KOPT-K1 (cell line): ENCODE results near the gene ROPN1L.

ENCODE experiments used
- H3K27ac ChIP-seq: fragments of 200-600 bp; sonication (generic); 2 replicates; pipeline ENCODE4 v1.5.1; 2016; ENCODE audit warnings: antibody characterized with exemption, mild to moderate bottlenecking, low read depth, low read length; ENCODE audit not compliant: poor library complexity, severe bottlenecking
- H3K36me3 ChIP-seq: fragments of 200-600 bp; sonication (generic); 2 replicates; pipeline ENCODE4 v1.5.1; 2017; ENCODE audit warnings: antibody characterized with exemption, mild to moderate bottlenecking, low read length, moderate library complexity; ENCODE audit not compliant: insufficient read depth
- H3K9me3 ChIP-seq: fragments of 200-600 bp; sonication (generic); 2 replicates; pipeline ENCODE4 v1.5.1; 2017; ENCODE audit warnings: antibody characterized with exemption, low read length, mild to moderate bottlenecking; ENCODE audit not compliant: insufficient read depth, poor library complexity, severe bottlenecking

The ROPN1L gene

DNA sequence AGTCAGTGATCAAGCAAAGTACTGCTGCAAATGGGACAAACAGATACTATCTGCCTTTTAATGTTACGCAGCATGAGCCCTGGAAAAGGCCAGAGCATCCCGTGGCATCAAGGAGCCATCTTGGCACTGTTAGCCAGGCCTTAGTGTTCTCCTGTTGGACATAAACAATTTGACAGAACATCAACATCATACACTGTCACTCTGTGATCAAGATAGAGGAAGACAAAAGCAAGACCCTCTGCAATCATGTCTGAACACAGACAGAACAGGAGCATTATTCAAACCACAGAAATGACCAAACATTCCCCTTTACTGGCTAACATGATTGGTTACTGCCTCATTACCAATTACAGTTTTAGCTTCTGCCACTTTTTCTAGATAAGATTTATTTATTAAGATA lies 21.2 kb upstream of the ROPN1L start:
- Histone ChIP-seq H3K27ac (no peak overlapping the region), H3K36me3 (peaks cover 99% of the 10 kb centered on the region), H3K9me3 (no peaks in the 10 kb centered on the region)

DNA sequence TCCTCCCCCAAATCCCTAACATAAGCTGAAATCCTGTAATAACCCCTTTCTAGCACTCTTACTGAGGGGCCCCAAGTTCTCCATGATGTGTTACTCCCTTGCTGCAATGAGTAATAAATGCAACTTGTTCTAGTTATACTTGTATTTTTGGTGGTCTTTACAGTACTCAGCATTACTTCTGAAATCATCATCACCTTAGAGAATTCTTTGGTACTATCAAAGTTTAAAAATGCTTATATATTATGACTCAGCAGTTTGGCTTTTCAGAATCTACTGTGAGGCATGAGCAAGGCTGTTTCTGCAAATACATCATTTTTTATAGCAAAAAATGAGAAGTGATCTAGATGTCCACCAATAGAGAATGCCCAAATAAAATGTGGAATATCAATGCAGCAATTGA lies 20.7 kb upstream of the ROPN1L start:
- no peaks in the 10 kb centered on the region for H3K9me3 ChIP-seq
- H3K27ac ChIP-seq = peak overlapping the region; percentile 48
- peaks cover 99% of the 10 kb centered on the region for H3K36me3 ChIP-seq

DNA sequence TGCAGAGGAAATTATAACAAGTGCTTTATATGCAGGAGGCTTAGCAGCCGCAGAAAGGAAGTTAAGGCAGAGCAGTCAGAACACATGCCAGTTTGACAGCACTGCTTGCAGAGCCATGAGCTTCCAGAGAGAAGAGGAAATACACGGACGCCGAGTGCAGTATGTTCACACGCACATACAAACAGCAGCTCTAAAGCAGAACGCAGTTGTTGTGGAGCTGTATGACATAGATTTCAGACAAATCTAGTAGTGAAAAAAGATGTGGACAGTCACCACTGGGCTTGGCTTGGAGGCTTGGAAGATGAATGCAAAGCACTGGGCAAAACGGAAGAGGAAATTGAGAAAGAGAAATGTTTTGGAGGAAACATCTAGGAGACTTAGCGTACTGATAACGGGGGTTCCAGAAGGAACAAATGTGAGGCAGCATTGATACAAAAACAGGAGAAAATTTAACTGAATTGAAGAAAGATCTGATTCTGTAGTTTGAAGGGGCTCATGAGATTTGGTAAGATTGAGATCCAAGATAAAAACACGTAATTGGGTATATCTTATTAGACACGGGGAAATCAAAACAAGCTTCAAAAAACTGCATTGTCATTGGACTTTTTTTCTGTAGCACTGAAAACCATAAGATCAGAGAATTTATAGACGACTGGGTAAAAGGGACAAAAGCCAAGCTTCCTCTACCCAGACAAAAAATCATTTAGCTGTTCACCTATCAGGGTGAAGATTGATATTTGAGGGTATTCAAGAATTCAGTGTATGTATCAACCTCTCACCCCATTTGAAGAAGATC lies 19.6 kb upstream of the ROPN1L start:
- H3K36me3 ChIP-seq = peaks cover 100% of the 10 kb centered on the region
- H3K27ac ChIP-seq = peak overlapping the region; percentile 48

DNA sequence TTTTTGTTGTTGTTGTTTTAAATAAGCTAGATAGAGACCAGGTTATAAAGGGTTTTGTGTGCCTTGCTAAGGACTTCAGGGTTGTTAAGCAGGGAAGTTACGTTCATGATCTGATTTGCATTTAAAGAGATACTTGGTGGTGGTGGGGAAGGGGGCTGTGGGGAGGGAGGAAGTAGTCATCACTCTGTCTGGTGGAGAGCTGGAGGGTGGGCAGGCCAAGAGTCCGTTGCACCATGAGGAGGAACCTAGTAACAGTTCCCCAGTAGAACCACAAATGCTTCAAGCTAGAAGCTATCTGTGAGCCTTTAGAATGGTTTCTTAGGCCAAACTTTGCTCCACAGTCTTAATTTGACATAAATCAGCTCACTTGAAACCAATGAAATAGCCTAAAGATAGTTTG lies 18.7 kb upstream of the ROPN1L start:
- Histone ChIP-seq H3K36me3 (peaks cover 100% of the 10 kb centered on the region), H3K27ac (peak overlapping the region; percentile 48), H3K9me3 (no peaks in the 10 kb centered on the region)

More for the DNA sequence above, 19.6 kb upstream of the ROPN1L start:
- H3K9me3 ChIP-seq = no peaks in the 10 kb centered on the region

DNA sequence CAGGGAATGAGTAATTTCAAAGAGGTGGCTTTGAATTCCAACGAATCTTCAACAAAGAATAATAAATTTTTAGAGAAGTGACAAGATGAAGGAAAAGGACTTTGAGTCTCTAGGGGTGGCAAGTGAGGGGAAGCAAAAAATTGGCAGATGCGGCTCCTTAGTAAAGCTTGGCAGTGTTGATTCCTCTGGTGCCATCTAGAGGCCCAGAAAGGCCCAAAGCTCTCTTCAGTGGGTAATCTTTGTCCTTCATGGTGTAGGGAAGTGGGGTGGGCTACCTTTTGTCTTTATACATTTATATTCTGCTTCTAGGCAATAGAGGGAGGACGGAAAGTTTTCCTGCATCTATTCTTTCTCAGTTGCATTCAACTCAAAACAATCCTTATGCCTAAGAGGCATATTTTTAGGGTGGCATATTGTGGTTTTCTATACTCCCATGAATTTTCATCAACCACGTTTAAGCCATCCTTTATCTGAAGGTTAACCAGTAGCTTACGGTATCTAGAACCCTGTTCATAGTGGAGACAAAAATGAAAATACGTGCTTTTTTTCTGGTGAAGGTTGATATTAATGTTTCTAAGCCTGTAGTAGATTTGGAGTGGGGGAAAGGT lies 17.5 kb upstream of the ROPN1L start:
- Histone ChIP-seq H3K36me3 (peaks cover 100% of the 10 kb centered on the region), H3K27ac (no peak overlapping the region), H3K9me3 (no peaks in the 10 kb centered on the region)

DNA sequence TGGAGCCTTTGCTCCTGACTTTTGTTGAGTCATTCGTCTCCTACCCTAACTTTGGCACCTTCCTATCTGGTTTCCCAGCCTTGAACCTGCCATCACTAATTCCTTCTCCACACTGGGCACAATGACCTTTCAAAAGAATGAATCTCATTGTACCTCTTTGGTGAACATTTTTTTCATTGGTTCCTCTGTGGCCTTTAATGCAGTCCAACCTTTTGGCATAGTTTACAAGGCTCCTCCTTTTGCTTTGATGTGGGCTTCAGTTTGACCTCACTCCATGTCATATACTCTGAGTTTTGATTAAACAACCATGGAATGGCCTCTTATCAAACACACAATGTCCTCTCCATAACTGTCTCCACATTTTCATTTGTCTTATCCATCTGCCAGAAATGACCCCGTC lies 14.5 kb upstream of the ROPN1L start:
- Histone ChIP-seq H3K36me3 (peaks cover 100% of the 10 kb centered on the region), H3K9me3 (no peaks in the 10 kb centered on the region), H3K27ac (no peak overlapping the region)

DNA sequence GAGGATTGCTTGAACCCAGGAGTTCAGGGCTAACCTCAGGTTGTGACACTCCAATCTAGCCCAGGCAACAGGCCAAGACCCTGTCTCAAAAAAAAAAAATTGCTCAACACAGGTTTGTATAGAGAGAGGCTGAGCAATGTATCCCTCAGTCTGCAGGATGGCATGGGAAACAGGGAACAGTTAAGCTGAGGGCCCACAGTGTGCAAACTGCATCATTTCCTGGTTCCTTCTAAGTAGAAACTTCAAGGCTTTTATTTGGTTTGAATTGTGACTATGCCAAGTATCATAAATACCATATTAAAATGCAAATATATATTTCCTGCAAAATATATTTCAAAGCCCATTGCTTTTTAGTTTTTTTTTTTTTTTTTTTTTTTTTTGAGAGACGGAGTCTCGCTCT lies 13.7 kb upstream of the ROPN1L start:
- H3K36me3 ChIP-seq = peaks cover 100% of the 10 kb centered on the region
- H3K27ac ChIP-seq = no peak overlapping the region
- H3K9me3 ChIP-seq = no peaks in the 10 kb centered on the region

DNA sequence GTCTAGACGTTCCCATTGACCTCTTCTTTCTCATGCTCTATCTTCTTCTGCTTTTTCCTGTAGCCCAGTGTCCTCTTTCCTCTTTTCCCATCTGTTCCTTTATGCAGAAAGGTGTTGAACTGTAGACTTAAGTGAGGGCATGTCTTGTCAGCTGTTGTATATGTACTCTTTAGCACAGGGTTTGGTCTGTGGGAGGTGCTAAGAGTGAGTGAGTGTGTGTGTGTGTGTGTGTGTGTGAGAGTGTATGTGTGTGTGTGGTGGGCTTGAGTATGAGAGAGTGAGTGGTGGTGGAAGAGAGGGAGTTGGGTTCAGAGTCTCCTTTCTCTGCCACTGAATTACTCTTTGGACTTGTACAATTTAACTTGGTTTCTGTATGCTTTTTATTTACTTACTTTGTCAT lies 10.3 kb upstream of the ROPN1L start:
- no peaks in the 10 kb centered on the region for H3K9me3 ChIP-seq
- peaks cover 96% of the 10 kb centered on the region for H3K36me3 ChIP-seq
- H3K27ac ChIP-seq = no peak overlapping the region

DNA sequence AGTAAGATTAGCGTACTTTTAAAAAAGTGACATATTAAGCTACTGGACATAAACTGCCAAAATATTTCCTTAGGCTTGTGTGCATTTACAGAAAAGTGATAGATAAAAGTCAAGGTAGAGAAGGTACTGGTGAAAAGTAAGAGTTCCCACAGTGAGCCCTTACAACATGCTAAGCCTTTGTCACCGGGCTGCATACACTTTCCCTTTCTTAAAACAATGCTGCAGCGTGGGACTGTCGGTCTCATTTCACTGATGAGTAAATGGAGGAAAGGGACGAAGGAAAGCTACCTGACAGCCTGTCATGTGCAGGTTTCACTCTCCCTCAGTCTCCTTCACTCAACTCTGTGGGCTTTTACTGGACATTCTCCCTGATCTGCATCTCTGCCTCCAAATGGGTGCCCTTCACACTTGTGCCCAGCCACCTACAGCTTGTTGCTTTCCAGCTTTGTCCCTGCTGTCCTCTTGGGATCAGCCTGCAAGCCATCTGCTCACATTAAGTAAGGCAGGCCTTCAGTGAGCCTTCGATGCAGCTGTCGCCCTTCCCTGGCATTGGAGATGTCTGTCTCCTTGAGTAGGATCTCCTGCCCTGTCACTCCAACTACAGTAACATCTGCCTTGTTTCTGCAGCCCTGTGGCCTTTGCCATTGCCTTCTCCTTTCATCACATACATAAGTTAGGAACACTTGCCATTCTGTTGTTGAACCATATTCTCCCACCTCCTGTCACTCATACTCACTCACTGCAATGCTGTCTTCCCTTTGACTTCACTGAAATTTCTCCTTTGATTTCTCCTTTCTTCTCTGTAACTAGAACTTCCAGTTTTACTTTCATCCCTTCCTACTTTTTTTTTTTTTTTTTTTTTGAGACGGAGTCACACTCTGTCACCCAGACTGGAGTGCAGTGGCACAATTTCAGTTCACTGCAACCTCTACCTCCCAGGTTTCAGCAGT lies 9.3 kb upstream of the ROPN1L start:
- Histone ChIP-seq H3K27ac (no peak overlapping the region), H3K36me3 (peaks cover 94% of the 10 kb centered on the region), H3K9me3 (no peaks in the 10 kb centered on the region)

DNA sequence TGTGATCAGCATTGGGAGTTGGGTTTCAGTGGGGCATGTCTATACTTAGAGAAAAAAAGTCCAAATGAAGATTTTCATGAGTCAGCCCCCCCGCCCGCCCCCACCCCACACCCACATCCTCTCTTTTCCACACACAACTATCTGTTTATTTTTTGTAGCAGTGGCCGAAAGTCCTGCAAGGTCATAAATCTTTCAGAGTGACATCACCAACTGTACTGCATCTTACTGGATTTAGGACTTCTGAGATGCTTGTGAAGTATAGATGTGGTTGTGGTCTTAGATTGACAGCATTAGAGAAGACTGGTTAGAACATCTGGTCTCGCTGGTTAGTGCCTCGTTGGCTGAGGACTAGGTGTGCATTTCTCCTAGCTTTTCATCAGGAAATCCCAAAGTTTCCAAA lies 7.3 kb upstream of the ROPN1L start:
- Histone ChIP-seq H3K27ac (no peak overlapping the region), H3K9me3 (no peaks in the 10 kb centered on the region), H3K36me3 (peaks cover 93% of the 10 kb centered on the region)

DNA sequence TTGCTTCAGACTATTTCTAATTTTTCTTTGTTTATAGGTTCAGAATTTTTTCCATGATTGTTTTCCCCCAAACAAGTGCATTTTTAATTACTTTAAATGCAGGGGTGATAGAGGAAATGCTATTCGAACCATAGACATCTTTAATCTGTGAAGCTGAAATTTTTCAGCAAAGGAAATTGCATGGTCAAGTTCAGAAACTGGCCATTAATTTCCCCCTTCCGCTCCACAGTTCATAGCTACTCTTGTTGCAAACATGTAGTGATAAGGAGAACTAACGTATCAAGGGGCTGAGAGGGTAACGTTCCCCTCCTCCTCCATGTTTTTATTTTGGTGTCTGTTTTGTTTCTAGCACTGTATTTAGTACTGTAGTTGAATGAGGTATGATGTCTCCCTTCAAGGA lies 3.4 kb upstream of the ROPN1L start:
- Histone ChIP-seq H3K9me3 (no peaks in the 10 kb centered on the region), H3K36me3 (peaks cover 54% of the 10 kb centered on the region), H3K27ac (no peak overlapping the region)

DNA sequence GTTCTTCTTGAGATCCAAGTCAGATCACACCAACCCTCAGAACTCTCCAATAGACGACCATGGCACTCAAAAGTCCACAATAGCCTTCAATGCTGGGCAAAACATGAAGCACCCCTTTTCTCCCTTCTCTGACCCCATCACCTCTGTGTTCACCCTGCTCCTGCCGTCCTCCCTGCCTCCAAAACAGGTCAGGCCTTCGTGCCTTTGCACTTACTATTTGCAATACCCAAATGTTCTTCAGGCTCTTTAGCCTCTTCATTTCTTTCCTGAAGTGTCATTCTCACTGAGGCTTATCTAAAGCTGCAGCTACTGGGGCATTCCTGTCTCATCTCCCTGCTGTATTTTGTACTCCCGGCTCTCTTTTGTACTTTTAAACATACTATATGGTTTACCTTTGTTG lies 2.0 kb upstream of the ROPN1L start:
- Histone ChIP-seq H3K9me3 (no peaks in the 10 kb centered on the region), H3K36me3 (peaks cover 41% of the 10 kb centered on the region), H3K27ac (no peak overlapping the region)

DNA sequence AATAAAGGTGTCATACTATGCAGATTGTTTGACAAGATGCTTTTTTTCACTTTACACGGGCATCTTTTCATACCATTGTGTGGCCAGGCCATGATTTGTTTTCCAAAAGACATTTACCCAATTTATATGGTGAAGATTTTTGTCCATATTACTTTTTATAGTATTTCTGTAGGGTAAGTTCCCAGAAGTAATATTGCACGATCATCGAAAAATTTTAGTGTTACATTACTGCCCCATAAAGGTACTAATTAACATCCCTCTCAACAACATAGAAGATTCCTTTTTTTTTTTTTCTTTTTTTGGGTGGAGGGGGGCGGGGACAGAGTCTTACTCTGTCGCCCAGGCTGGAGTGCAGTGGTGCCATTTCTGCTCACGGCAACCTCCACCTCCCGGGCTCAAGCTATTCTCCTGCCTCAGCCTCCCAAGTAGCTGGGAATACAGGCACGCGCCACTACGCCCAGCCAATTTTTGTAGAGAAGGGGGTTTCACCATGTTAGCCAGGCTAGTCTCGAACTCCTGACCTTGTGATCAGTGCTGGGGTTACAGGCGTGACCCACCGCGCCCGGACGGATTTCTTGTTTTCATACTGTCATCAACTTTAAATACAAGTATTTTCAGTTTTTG lies 1.2 kb upstream of the ROPN1L start:
- peaks cover 34% of the 10 kb centered on the region for H3K36me3 ChIP-seq
- H3K27ac ChIP-seq = no peak overlapping the region
- H3K9me3 ChIP-seq = peaks cover 2% of the 10 kb centered on the region

DNA sequence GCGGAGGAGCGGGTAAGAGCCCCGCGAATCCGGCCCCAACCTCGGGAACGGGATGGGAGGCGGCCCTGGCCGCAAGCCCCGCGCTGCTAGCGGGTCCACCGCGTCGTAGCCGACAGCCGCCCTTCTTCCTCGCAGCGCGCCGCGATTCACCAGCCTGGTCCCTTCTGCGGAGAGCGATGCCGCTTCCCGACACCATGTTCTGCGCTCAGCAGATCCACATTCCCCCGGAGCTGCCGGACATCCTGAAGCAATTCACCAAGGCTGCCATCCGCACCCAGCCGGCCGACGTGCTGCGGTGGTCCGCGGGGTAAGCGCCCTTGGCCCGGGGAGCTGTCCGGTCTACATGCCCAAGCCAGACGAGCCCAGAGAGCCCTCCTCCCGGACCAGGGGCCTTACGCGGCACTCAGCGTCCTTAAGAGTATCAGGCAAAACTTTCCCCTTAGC lies 335 bp downstream of the ROPN1L start:
- H3K9me3 ChIP-seq = peaks cover 5% of the 10 kb centered on the region
- peak overlapping the region; percentile 42 for H3K27ac ChIP-seq
- H3K36me3 ChIP-seq = peaks cover 22% of the 10 kb centered on the region

DNA sequence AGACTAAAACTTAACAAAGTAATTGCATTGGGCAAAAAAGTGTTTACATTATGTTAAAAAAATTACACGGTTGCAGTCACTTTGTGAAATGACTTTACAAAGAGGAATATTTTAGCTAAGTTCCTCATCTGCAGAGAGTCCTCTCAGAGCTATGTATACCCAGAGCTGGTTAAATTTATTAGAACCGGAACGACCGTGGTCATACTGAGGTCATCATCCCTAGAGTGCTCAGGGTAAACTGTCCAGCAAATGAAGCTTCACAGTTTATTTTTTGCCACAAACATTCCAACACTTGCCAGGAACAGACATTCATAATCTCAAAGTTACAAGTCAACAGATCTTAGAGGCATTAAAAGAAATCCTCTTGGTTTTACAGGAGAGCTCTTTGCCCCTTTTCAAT lies 897 bp downstream of the ROPN1L start:
- H3K9me3 ChIP-seq = peaks cover 5% of the 10 kb centered on the region
- peaks cover 18% of the 10 kb centered on the region for H3K36me3 ChIP-seq
- H3K27ac ChIP-seq = no peak overlapping the region
